B cell (primary cell): Measurements from ENCODE around the gene MAML2. TPM values are rescaled to one million over a fixed set of nuclear protein-coding genes. Genes with fewer than 3 reads are reported as not detected.

ENCODE experiments used
- ATAC-seq: fragments of 200-7000 bp; cut with Tn5 transposase; one replicate; pipeline ENCODE4 v1.10.0; 2021; ENCODE audit warnings: low read depth, mild to moderate bottlenecking, moderate number of reproducible peaks, moderate library complexity
- CTCF ChIA-PET: fragments of 350-600 bp; sonication (Branson Sonifier 250); formaldehyde crosslinking; loops from one replicate; lab custom pipeline; 2021; ENCODE audit warnings: antibody characterized with exemption, inconsistent platforms; lab: Charles Lee
- POLR2A ChIA-PET: fragments of 350-600 bp; sonication (Branson Sonifier 250); formaldehyde crosslinking; loops from one replicate; lab custom pipeline; 2021; ENCODE audit warnings: antibody characterized with exemption; lab: Charles Lee
- DNase-seq: peaks from one replicate; pipeline ENCODE4 v3.0.0; 2013
- H2AFZ ChIP-seq: 2 replicates; pipeline ENCODE4 v1.6.1; 2012; ENCODE audit warnings: mild to moderate bottlenecking, low read depth, low read length; ENCODE audit not compliant: insufficient read depth, poor library complexity, severe bottlenecking
- H3K27ac ChIP-seq, 2 donors: 1 replicate in 1 of 2; 2 replicates in 1 of 2; pipeline ENCODE4 v1.5.1; 2012 to 2013; ENCODE audit warnings: low read length in 2 of 2, mild to moderate bottlenecking in 2 of 2, moderate library complexity in 1 of 2
- H3K27me3 ChIP-seq, 4 experiments: fragments of 200-600 bp in 1 of 4; sonication (generic) in 1 of 4; replicated peaks in 1 of 4; 1 replicate in 2 of 4; 2 replicates in 2 of 4; pipeline versions ENCODE4 v1.6.1 to v1.7.0; 2013 to 2016; ENCODE audit warnings: low read length in 3 of 4, mild to moderate bottlenecking in 2 of 4, mixed read lengths in 1 of 4, moderate library complexity in 1 of 4; ENCODE audit not compliant: insufficient read depth in 4 of 4, control insufficient read depth in 3 of 4; ENCODE audit errors: control extremely low read depth in 1 of 4
- H3K36me3 ChIP-seq, 2 experiments: replicated peaks in 1 of 2; 1 replicate in 1 of 2; 2 replicates in 1 of 2; pipeline versions ENCODE4 v1.6.1 to v1.7.1; 2013; ENCODE audit warnings: low read length in 1 of 2; ENCODE audit not compliant: insufficient read depth in 2 of 2, control insufficient read depth in 1 of 2; ENCODE audit errors: control extremely low read depth in 1 of 2, extremely low read depth in 1 of 2
- H3K4me1 ChIP-seq, 2 donors: fragments of 200-600 bp in 1 of 2; sonication (generic) in 1 of 2; 1 replicate in 1 of 2; 2 replicates in 1 of 2; pipeline versions ENCODE4 v1.5.1 to v1.6.1; 2013 to 2017; ENCODE audit warnings: low read length in 2 of 2; ENCODE audit not compliant: control insufficient read depth in 2 of 2, insufficient read depth in 2 of 2
- H3K4me2 ChIP-seq: replicated peaks from 2 replicates; pipeline ENCODE3; 2012; ENCODE audit warnings: mild to moderate bottlenecking, low read depth, low read length; ENCODE audit not compliant: poor library complexity, severe bottlenecking
- H3K4me3 ChIP-seq, 5 experiments: fragments of 200-600 bp in 1 of 5; sonication (generic) in 1 of 5; 1 replicate in 3 of 5; 2 replicates in 2 of 5; pipeline versions ENCODE4 v1.5.1 to v1.7.0; 2011 to 2016; ENCODE audit warnings: low read length in 4 of 5, mild to moderate bottlenecking in 4 of 5, low read depth in 2 of 5, control low read depth in 1 of 5, moderate library complexity in 1 of 5; ENCODE audit not compliant: insufficient read depth in 1 of 5; ENCODE audit errors: control extremely low read depth in 1 of 5, extremely low read depth in 1 of 5
- H3K79me2 ChIP-seq: fragments of 200-600 bp; sonication (generic); one replicate; pipeline ENCODE4 v1.6.0; 2016; ENCODE audit warnings: low read length; ENCODE audit not compliant: control insufficient read depth, insufficient read depth
- H3K9ac ChIP-seq: fragments of 200-600 bp; sonication (generic); 2 replicates; pipeline ENCODE4 v1.6.1; 2017; ENCODE audit warnings: mild to moderate bottlenecking, low read length, moderate library complexity
- H3K9me3 ChIP-seq, 3 donors: one replicate each; pipeline versions ENCODE4 v1.6.1 to v1.7.1; 2013; ENCODE audit warnings: low read length in 2 of 3; ENCODE audit not compliant: control insufficient read depth in 2 of 3, insufficient read depth in 1 of 3; ENCODE audit errors: control extremely low read depth in 1 of 3
- H4K20me1 ChIP-seq: 2 replicates; pipeline ENCODE4 v1.6.0; 2012; ENCODE audit warnings: mild to moderate bottlenecking, low read length; ENCODE audit not compliant: insufficient read depth, control insufficient read depth, poor library complexity, severe bottlenecking
- H3K27ac Mint-ChIP-seq: one replicate; pipeline ENCODE4 v1.8.0; 2021; ENCODE audit warnings: mixed read lengths
- H3K27me3 Mint-ChIP-seq: one replicate; pipeline ENCODE4 v1.8.0; 2021; ENCODE audit warnings: mixed read lengths
- H3K4me1 Mint-ChIP-seq: one replicate; pipeline ENCODE4 v1.8.0; 2021; ENCODE audit warnings: mixed read lengths
- H3K4me3 Mint-ChIP-seq: one replicate; pipeline ENCODE4 v1.8.0; 2021; ENCODE audit warnings: mixed read lengths
- H3K9me3 Mint-ChIP-seq: one replicate; pipeline ENCODE4 v1.8.0; 2022; ENCODE audit warnings: mixed read lengths; ENCODE audit not compliant: insufficient read depth
- EZH2 ChIP-seq: IDR thresholded peaks from 2 replicates; pipeline ENCODE4 v1.6.1; 2012; ENCODE audit warnings: borderline replicate concordance, low read depth, mild to moderate bottlenecking, moderate library complexity, low read length; ENCODE audit not compliant: insufficient read depth, poor library complexity, severe bottlenecking
- WGBS: methylation state at CpG from one replicate; pipeline ENCODE4 v1.1.5; 2013; ENCODE audit warnings: missing lambda C conversion rate; ENCODE audit not compliant: insufficient coverage; 5-methylcytosine and 5-hydroxymethylcytosine counted together
- intact Hi-C: fragments of 100-400 bp; cut with micrococcal nuclease; formaldehyde crosslinking; loops from one replicate; pipeline ENCODE4 v1.10.0; 2022
- polyA plus RNA-seq: library from polyadenylated mRNA; depleted of rRNA; stranded (reverse); fragments of >200 nt; gene quantifications from 2 replicates; pipeline ENCODE4 v1.2.3, GENCODE V29; 2012
- total RNA-seq, 2 donors: library from RNA; stranded (reverse); fragments of 120-200 nt in 1 of 2; gene quantifications; 1 replicate in 1 of 2; 2 replicates in 1 of 2; pipeline versions ENCODE4 v1.2.3 to v1.2.4, GENCODE V29; 2013 to 2022
- TF ChIP-seq, protein P1 (sequence below): fragments of 200-600 bp; IDR thresholded peaks from one replicate; pipeline ENCODE4 v1.8.0; 2022; ENCODE audit warnings: antibody characterized with exemption, mild to moderate bottlenecking

Gene MAML2
- total and polyA plus RNA-seq, 2 donors (not counting 1 experiment from before 2014, with no cell fraction given) = 10.7 to 26.4 TPM

DNA sequence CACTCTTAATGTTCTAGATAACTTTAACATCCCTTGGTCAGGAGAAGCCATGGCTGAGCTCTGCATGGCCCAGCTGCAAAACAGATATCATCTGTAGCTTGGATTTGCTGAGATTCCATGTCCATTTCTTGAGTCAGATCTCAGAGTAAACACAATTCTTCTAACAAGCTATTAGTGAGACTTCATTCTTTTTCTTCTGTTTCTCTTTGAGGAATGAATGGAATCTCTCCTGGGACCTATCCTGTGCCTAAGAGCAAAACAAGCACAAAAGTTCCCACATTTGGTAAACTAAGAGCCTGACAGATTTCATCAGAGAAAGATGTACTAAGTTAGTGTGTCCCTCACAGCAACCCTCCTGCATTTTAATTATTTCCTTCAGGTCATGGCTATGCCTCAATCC, 142.8 kb downstream of the MAML2 start:
- no peak overlapping the region for H3K27ac ChIP-seq
- H3K36me3 ChIP-seq = no peaks in the 10 kb centered on the region
- no peak for DNase-seq
- intact Hi-C loops = no loop called here
- H4K20me1 ChIP-seq = no peaks in the 10 kb centered on the region
- ChIA-PET POLR2A (no interaction called here), CTCF (interaction anchor here (0.7 to 1.7 kb wide), 3 partner anchors 103 to 143 kb away, joined by 3 to 6 read pairs (median 6); partner anchors contain the start of gene MAML2)
- H3K4me1 ChIP-seq = peaks cover 33 to 43% of the 10 kb centered on the region in 2 donors
- Mint-ChIP-seq H3K27ac (no peak overlapping the region), H3K4me1 (peaks cover 70% of the 10 kb centered on the region), H3K4me3 (no peak overlapping the region), H3K9me3 (no peaks in the 10 kb centered on the region), H3K27me3 (no peaks in the 10 kb centered on the region)
- no peak overlapping the region for H2AFZ ChIP-seq
- TF ChIP-seq EZH2 = no peak
- TF ChIP-seq, protein P1, sequence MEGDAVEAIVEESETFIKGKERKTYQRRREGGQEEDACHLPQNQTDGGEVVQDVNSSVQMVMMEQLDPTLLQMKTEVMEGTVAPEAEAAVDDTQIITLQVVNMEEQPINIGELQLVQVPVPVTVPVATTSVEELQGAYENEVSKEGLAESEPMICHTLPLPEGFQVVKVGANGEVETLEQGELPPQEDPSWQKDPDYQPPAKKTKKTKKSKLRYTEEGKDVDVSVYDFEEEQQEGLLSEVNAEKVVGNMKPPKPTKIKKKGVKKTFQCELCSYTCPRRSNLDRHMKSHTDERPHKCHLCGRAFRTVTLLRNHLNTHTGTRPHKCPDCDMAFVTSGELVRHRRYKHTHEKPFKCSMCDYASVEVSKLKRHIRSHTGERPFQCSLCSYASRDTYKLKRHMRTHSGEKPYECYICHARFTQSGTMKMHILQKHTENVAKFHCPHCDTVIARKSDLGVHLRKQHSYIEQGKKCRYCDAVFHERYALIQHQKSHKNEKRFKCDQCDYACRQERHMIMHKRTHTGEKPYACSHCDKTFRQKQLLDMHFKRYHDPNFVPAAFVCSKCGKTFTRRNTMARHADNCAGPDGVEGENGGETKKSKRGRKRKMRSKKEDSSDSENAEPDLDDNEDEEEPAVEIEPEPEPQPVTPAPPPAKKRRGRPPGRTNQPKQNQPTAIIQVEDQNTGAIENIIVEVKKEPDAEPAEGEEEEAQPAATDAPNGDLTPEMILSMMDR = no peak
- H3K79me2 ChIP-seq = peaks cover 66% of the 10 kb centered on the region
- no peak for ATAC-seq
- no peaks in the 10 kb centered on the region for H3K9me3 ChIP-seq
- H3K27me3 ChIP-seq = no peaks in the 10 kb centered on the region
- H3K4me3 ChIP-seq = no peak overlapping the region
- no peak overlapping the region for H3K4me2 ChIP-seq
- no peak overlapping the region for H3K9ac ChIP-seq

GRCh38 chr11:96199563-96200025, 143.4 kb downstream of the MAML2 start:
- no peak overlapping the region for H2AFZ ChIP-seq
- no peaks in the 10 kb centered on the region for H3K9me3 ChIP-seq
- Mint-ChIP-seq H3K9me3 (no peaks in the 10 kb centered on the region), H3K27me3 (no peaks in the 10 kb centered on the region), H3K4me3 (no peak overlapping the region), H3K4me1 (peaks cover 70% of the 10 kb centered on the region), H3K27ac (peak overlapping the region; percentile 57)
- no peak overlapping the region for H3K4me2 ChIP-seq
- DNase-seq (no peak), ATAC-seq (no peak)
- intact Hi-C loops = no loop called here
- peaks cover 32 to 43% of the 10 kb centered on the region in 2 donors for H3K4me1 ChIP-seq
- TF ChIP-seq, protein P1 = no peak
- no peak for TF ChIP-seq EZH2
- H3K4me3 ChIP-seq = no peak overlapping the region
- POLR2A ChIA-PET = no interaction called here
- H3K27ac ChIP-seq = no peak overlapping the region
- no peaks in the 10 kb centered on the region for H3K27me3 ChIP-seq
- no peaks in the 10 kb centered on the region for H4K20me1 ChIP-seq
- peaks cover 71% of the 10 kb centered on the region for H3K79me2 ChIP-seq
- CTCF ChIA-PET = interaction anchor here (1.7 kb wide), 2 partner anchors 140 to 143 kb away, joined by 6 read pairs; partner anchors contain the start of gene MAML2
- WGBS = 93% methylated on average over 2 of the region's 10 CpGs
- no peaks in the 10 kb centered on the region for H3K36me3 ChIP-seq
- H3K9ac ChIP-seq = no peak overlapping the region
